PFSK-1 (cell line): ENCODE results near the gene SCN10A.

Experiments used
- FOXP2 ChIP-seq: optimal IDR thresholded peaks from 2 replicates; pipeline ENCODE3; 2011; ENCODE audit warnings: borderline replicate concordance, control low read depth, inconsistent platforms; ENCODE audit not compliant: insufficient read depth; ENCODE audit errors: extremely low read length, extremely low read depth
- POLR2AphosphoS5 ChIP-seq: IDR thresholded peaks from 2 replicates; pipeline ENCODE4 v1.6.1; 2012; ENCODE audit warnings: low read depth, mild to moderate bottlenecking, control low read depth, low read length, moderate library complexity
- REST ChIP-seq, 2 experiments: IDR thresholded peaks; 2 replicates each; pipeline versions ENCODE4 v1.6.1 to v1.8.0; 2011 to 2012; ENCODE audit warnings: low read depth in 2 of 2, low read length in 2 of 2, control low read depth in 1 of 2, inconsistent platforms in 1 of 2, mild to moderate bottlenecking in 1 of 2, moderate library complexity in 1 of 2; ENCODE audit not compliant: insufficient read depth in 1 of 2
- SIN3A ChIP-seq: IDR thresholded peaks from 2 replicates; pipeline ENCODE4 v1.6.1; 2012; ENCODE audit warnings: mild to moderate bottlenecking, low read length, moderate library complexity, borderline replicate concordance; ENCODE audit not compliant: insufficient read depth
- TAF1 ChIP-seq: IDR thresholded peaks from 2 replicates; pipeline ENCODE4 v1.6.1; 2012; ENCODE audit warnings: low read length, control low read depth, borderline replicate concordance; ENCODE audit not compliant: insufficient read depth

SCN10A gene

GRCh38 chr3:38800511-38800910 lies 15.5 kb downstream of the SCN10A start:
- TF ChIP-seq REST (IDR thresholded peaks at IDR 0.05; ENCODE audit: insufficient read depth in 1 of 2, low read depth in 2 of 2, low read length in 2 of 2) (no peak), POLR2AphosphoS5 (no peak), FOXP2 (no peak), SIN3A (no peak), TAF1 (no peak)

GRCh38 chr3:38793721-38794120 lies 22.3 kb downstream of the SCN10A start:
- TF ChIP-seq SIN3A (no peak), POLR2AphosphoS5 (no peak), FOXP2 (no peak), TAF1 (no peak), REST (IDR thresholded peaks at IDR 0.05; ENCODE audit: insufficient read depth in 1 of 2, low read depth in 2 of 2, low read length in 2 of 2) (no peak)

- TF ChIP-seq SIN3A: no peak
These were observed 23.0 kb downstream of the SCN10A start for GRCh38 chr3:38792983-38793382.

- TF ChIP-seq SIN3A: no peak
- TF ChIP-seq FOXP2: no peak
- no peak for TF ChIP-seq REST (IDR thresholded peaks at IDR 0.05; ENCODE audit: insufficient read depth in 1 of 2, low read depth in 2 of 2, low read length in 2 of 2)
- TF ChIP-seq TAF1: no peak
- TF ChIP-seq POLR2AphosphoS5: no peak
These were observed 33.9 kb downstream of the SCN10A start for GRCh38 chr3:38782148-38782547.

- TF ChIP-seq TAF1: no peak
These were observed 42.5 kb downstream of the SCN10A start for GRCh38 chr3:38773528-38773927.

GRCh38 chr3:38763569-38763968 lies 52.4 kb downstream of the SCN10A start:
- TF ChIP-seq REST (IDR thresholded peaks at IDR 0.05; ENCODE audit: insufficient read depth in 1 of 2, low read depth in 2 of 2, low read length in 2 of 2) (no peak), TAF1 (no peak), FOXP2 (no peak), SIN3A (no peak), POLR2AphosphoS5 (no peak)
